ENCODE measurements around the gene CDC27.
A peak's percentile ranks its signal among the peaks of the same experiment; 100 is the strongest.
"Not testable (repeated sequence)": the region's sequence is repeated elsewhere in the genome, so short reads cannot be mapped to it uniquely, and the experiment has no call there.

CDC27 gene, protein sequence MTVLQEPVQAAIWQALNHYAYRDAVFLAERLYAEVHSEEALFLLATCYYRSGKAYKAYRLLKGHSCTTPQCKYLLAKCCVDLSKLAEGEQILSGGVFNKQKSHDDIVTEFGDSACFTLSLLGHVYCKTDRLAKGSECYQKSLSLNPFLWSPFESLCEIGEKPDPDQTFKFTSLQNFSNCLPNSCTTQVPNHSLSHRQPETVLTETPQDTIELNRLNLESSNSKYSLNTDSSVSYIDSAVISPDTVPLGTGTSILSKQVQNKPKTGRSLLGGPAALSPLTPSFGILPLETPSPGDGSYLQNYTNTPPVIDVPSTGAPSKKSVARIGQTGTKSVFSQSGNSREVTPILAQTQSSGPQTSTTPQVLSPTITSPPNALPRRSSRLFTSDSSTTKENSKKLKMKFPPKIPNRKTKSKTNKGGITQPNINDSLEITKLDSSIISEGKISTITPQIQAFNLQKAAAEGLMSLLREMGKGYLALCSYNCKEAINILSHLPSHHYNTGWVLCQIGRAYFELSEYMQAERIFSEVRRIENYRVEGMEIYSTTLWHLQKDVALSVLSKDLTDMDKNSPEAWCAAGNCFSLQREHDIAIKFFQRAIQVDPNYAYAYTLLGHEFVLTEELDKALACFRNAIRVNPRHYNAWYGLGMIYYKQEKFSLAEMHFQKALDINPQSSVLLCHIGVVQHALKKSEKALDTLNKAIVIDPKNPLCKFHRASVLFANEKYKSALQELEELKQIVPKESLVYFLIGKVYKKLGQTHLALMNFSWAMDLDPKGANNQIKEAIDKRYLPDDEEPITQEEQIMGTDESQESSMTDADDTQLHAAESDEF

GRCh38 chr17:47188876-47189731 is at the start of gene CDC27:
Gene CDC27 (minus strand): TSS chr17:47189295. CDS start chr17:47189172, 123 bp downstream.
- DNase-seq (ENCODE audit: low spot score): peak; percentile 99

- no peak for DNase-seq (ENCODE audit: low spot score)
These were observed 49.4 kb upstream of the CDC27 start for GRCh38 chr17:47238321-47239010.

DNA sequence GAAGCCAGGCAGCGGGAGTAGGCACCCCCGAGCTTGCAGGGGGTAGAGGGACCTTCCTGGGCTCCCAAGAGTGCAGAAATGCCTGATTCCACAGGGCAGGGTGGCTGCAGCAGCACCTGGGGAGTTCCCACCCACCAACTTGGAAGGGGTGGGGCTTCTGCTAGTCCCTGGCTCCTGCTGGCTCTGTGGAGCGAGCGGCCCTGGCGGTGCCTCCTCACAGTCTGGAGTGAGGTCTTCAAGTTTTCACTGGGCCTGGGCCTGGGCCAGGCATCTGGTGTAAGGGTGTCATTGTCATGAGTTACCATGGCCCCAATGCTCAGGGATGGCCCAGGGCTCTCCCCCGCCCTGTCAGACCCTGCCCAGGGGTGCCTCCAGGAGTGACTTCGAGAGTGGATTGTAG is 48.7 kb upstream of the CDC27 start:
- no peak for DNase-seq (ENCODE audit: low spot score)

DNA sequence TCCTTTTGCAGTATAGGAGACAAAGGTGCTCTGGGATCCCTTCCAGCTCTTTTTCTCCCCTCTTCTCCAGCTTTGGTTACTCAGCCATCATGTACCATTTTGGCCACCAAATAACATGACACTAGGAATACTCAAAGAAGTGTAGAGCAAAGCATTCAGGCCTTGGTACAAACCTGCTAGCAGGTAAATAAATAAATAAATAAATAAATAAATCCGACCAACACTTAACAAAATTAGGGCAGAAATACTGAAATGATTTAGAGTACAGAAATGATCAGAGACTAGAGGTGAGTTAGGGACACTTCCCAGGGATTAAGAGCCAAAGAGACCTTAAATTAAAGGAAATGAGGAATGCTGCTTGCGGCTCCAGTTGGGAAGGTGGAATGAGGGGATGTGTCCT is 46.8 kb upstream of the CDC27 start:
- no peak for DNase-seq (ENCODE audit: low spot score)

DNA sequence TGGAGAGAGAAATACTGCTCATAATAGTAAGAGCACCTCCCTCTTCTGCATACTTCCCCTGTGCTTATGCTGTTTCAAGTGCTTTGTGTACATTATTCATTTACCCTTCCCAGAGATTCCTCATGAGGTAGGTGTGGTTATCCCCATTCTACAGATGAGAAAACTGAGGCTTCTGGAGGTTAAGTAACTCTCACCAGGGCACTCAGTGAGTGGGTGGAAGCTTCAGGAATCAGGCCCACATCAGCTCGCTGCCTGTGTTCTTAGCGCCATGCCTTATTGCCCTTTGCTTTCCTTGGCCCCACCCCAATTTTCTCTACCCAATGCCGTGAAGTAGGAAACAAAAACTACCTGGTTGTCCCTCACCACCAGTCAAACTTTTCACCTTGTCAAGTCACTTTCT is 46.4 kb upstream of the CDC27 start:
- no peak for DNase-seq (ENCODE audit: low spot score)

GRCh38 chr17:47232465-47232864 is 43.4 kb upstream of the CDC27 start:
- DNase-seq (ENCODE audit: low spot score): no peak

GRCh38 chr17:47231866-47232265 is 42.8 kb upstream of the CDC27 start:
- DNase-seq (ENCODE audit: low spot score): no peak

DNA sequence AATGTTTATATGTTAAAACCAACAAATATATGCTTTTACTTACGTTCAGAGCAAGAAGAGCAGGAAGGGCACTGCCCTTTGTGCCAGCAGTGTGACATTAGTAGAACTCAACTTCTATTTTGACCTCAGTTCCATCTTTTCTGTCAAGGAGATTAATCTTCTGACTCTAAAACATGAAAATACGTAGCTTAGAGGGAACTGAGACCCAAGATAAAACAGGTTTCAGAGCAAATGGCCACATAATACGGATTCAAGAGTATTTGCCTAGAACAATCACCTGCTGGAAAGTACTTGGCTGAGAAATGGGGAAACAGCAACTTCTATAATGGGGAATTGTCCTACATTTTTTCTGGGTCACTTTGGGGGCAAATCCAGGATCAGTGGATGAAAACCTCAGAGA is 42.2 kb upstream of the CDC27 start:
- no peak for DNase-seq (ENCODE audit: low spot score)

DNA sequence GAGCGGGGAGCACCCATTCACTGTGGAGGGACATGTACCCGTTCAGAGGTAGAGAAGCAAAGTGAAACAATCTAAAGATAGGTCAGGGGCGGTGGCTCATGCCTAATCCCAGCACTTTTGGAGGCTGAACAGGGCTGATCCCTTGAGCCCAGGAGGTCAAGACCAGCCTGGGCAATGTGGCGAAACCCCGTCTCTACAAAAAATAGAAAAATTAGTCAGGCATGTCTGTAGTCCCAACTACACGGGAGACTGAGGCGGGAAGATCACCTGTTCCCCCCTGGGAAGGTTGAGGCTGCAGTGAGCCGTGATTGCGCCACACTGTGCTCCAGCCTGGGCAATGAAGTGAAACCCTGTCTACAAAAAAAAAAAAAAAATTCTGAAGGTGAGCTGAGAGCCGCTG is 41.8 kb upstream of the CDC27 start:
- DNase-seq (ENCODE audit: low spot score): no peak

GRCh38 chr17:47229535-47230443 is 40.7 kb upstream of the CDC27 start:
- peak; percentile 97 for DNase-seq (ENCODE audit: low spot score)

- no peak for DNase-seq (ENCODE audit: low spot score)
These were observed 38.8 kb upstream of the CDC27 start for GRCh38 chr17:47227862-47228261.

- no peak for DNase-seq (ENCODE audit: low spot score)
These were observed 37.0 kb upstream of the CDC27 start for GRCh38 chr17:47225911-47226688.

- peak; percentile 42 for DNase-seq (ENCODE audit: low spot score)
These were observed 36.4 kb upstream of the CDC27 start for GRCh38 chr17:47225436-47225858.

DNA sequence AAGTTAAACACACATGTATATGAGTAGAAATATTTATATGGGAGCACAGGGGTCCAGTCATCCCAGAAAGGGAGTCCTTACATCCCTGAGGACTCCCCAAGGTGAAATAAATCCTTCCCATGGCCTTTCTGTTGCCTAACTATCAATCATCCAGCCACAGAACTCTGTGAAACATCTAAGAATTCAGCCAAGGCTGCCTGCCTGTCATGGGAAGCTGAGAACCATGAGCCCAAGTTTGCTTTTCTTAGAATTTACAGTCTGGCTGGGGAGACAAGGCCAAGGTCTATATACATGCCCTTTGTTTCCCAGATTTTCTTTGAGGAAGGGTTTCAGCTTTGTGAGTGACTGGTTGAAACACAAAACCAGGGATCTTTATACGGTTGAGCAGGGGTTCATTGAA is 35.9 kb upstream of the CDC27 start:
- DNase-seq (ENCODE audit: low spot score): no peak

- DNase-seq (ENCODE audit: low spot score): not testable (repeated sequence)
These were observed 35.0 kb upstream of the CDC27 start for GRCh38 chr17:47224077-47224476.

GRCh38 chr17:47223460-47223859 is 34.4 kb upstream of the CDC27 start:
- DNase-seq (ENCODE audit: low spot score): no peak

DNA sequence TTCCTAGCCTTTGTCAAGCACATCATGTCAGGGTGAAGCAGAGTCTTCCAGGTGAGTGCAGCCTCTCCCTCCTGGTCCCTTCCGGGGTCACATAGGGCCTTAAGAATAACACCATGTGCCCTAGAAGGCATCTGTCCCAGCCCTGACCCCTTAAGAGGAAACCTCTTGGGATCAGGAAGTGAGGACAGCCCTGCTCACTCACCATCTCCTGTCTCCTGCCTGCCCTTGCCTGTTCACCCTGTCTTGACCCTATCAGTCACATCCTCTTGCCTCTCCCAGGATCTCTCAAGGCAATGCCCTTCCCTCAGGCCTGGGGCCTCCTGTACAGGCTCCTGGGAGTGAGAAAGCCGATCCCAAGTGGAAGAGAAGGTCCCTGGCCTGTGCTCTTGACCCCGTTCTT is 33.9 kb upstream of the CDC27 start:
- no peak for DNase-seq (ENCODE audit: low spot score)

DNA sequence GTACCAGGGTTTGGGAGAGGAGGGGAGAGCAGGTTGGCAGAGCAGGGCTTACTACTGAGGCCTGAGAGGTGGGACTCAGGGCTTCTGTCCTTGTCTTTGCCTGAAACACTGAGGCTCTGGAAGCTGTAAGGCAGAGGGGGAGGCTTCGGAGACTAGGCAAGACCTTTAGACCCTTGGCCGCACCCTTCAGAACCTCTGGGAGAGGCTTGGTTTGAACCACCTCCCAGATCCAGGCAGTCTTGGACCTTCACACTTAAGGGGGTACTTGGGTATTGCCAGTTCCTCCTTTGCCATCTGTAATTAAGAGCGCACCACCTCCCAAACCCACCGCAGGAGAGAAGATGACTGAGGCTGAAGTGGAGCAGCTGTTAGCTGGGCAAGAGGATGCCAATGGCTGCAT is 33.0 kb upstream of the CDC27 start:
- DNase-seq (ENCODE audit: low spot score): no peak

- DNase-seq (ENCODE audit: low spot score): no peak
These were observed 32.1 kb upstream of the CDC27 start for GRCh38 chr17:47221154-47221553.

DNA sequence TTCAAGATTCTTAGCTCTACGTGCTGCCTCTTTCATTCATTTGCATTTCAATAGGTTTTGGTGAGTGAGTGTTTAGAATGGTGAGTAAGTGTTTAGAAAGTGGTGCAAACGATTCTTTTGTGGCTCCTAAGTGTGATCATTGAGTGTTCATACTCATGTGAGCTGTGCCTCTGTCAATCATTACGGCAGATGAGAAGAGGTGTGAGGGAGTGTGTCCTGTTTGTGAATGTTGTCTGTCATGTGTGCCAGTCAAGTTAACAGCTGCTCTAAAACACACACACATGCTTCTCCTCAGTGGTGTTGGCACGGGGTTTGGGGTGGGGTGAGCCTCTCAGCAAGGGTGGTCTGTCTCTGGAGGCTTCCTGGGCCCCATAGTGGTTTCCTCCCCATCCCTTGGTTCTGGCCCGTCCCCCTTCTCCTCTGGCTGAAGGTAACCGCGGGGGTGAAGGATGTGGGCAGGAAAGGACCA is 31.5 kb upstream of the CDC27 start:
- DNase-seq (ENCODE audit: low spot score): no peak
